ENCODE data around the gene CHD9. TPM values are rescaled to one million over a fixed set of nuclear protein-coding genes. Genes with fewer than 3 reads are reported as not detected.
"Not testable (repeated sequence)": the region's sequence is repeated elsewhere in the genome, so short reads cannot be mapped to it uniquely, and the experiment has no call there.

Gene CHD9
- total RNA-seq, result 36.4 TPM
- long read RNA-seq, partial matches to known transcripts, result 11 of 17 reads
- long read RNA-seq, other reads (novel, unspliced or antisense), result 4 of 17 reads

- ATAC-seq, result peak; percentile 91
- peak; percentile 94 for DNase-seq
- intact Hi-C loops (cut with micrococcal nuclease), result loop anchor here (10.0 kb wide), 1 partner anchor 150 kb away; no protein-coding TSS in a partner anchor
These were observed at the start of gene CHD9 for GRCh38 chr16:53054670-53055485. Gene CHD9 (plus strand): TSS chr16:53054991. CDS start chr16:53156090, 101,099 bp downstream.

- intact Hi-C loops (cut with micrococcal nuclease), result no loop called here
- ATAC-seq, result no peak
- no peak for DNase-seq
These were observed 47.7 kb upstream of the CHD9 start for GRCh38 chr16:53007095-53007494.

GRCh38 chr16:53014287-53014686, 40.5 kb upstream of the CHD9 start:
- intact Hi-C loops (cut with micrococcal nuclease), result no loop called here
- DNase-seq (no peak), ATAC-seq (no peak)

- intact Hi-C loops (cut with micrococcal nuclease), result no loop called here
- ATAC-seq, result no peak
- DNase-seq, result no peak
These were observed 35.9 kb upstream of the CHD9 start for GRCh38 chr16:53018834-53019416.

GRCh38 chr16:53022374-53022773, 32.4 kb upstream of the CHD9 start:
- DNase-seq, result no peak

GRCh38 chr16:53024045-53024444, 30.7 kb upstream of the CHD9 start:
- intact Hi-C loops (cut with micrococcal nuclease), result loop anchor here (5.0 kb wide), 1 partner anchor 837 kb away; no protein-coding TSS in a partner anchor
- no peak for DNase-seq
- ATAC-seq, result no peak

More at GRCh38 chr16:53022374-53022773, 32.4 kb upstream of the CHD9 start:
- intact Hi-C loops (cut with micrococcal nuclease), result loop anchor here (5.0 kb wide), 1 partner anchor 835 kb away; no protein-coding TSS in a partner anchor
- peak; percentile 78 for ATAC-seq

GRCh38 chr16:53029971-53030370, 24.8 kb upstream of the CHD9 start:
- no peak for ATAC-seq
- no peak for DNase-seq
- intact Hi-C loops (cut with micrococcal nuclease), result no loop called here

GRCh38 chr16:53031323-53031942, 23.4 kb upstream of the CHD9 start:
- ATAC-seq (peak; percentile 65), DNase-seq (no peak)
- intact Hi-C loops (cut with micrococcal nuclease), result no loop called here

- intact Hi-C loops (cut with micrococcal nuclease), result no loop called here
- no peak for ATAC-seq
- DNase-seq, result no peak
These were observed 20.5 kb upstream of the CHD9 start for GRCh38 chr16:53034306-53034705.

- no peak for ATAC-seq
- no peak for DNase-seq
- intact Hi-C loops (cut with micrococcal nuclease), result no loop called here
These were observed 19.4 kb upstream of the CHD9 start for GRCh38 chr16:53035176-53035942.

GRCh38 chr16:53036066-53036465, 18.7 kb upstream of the CHD9 start:
- ATAC-seq, result no peak
- intact Hi-C loops (cut with micrococcal nuclease), result no loop called here
- no peak for DNase-seq

- ATAC-seq; DNase-seq; intact Hi-C loops (cut with micrococcal nuclease): not testable (repeated sequence)
These were observed 18.1 kb upstream of the CHD9 start for GRCh38 chr16:53036711-53037110.

- ATAC-seq (no peak), DNase-seq (no peak)
- intact Hi-C loops (cut with micrococcal nuclease), result no loop called here
These were observed 14.0 kb upstream of the CHD9 start for GRCh38 chr16:53040788-53041187.

- ATAC-seq (peak; percentile 91), DNase-seq (peak; percentile 91)
- intact Hi-C loops (cut with micrococcal nuclease), result no loop called here
These were observed 13.3 kb upstream of the CHD9 start for GRCh38 chr16:53041320-53042051.

- peak; percentile 58 for ATAC-seq
- intact Hi-C loops (cut with micrococcal nuclease), result no loop called here
- DNase-seq, result no peak
These were observed 12.5 kb upstream of the CHD9 start for GRCh38 chr16:53042235-53042701.

- intact Hi-C loops (cut with micrococcal nuclease), result no loop called here
- ATAC-seq (peak; percentile 42), DNase-seq (peak; percentile 35)
These were observed 11.4 kb upstream of the CHD9 start for GRCh38 chr16:53043428-53043831.

- peak; percentile 37 for DNase-seq
- intact Hi-C loops (cut with micrococcal nuclease), result no loop called here
- ATAC-seq, result peak; percentile 14
These were observed 10.7 kb upstream of the CHD9 start for GRCh38 chr16:53043986-53044601.
